ENCODE data around the gene ASPHD2.

GRCh38 chr22:26393929-26394328, 35.1 kb upstream of the ASPHD2 start:
- TF ChIP-seq CTCF (IDR thresholded peaks at IDR 0.05; ENCODE audit: insufficient read depth, low read length), result no peak
- no peak for TF ChIP-seq POLR2AphosphoS5 (IDR thresholded peaks at IDR 0.05; ENCODE audit: low read depth)
- TF ChIP-seq, protein P1, sequence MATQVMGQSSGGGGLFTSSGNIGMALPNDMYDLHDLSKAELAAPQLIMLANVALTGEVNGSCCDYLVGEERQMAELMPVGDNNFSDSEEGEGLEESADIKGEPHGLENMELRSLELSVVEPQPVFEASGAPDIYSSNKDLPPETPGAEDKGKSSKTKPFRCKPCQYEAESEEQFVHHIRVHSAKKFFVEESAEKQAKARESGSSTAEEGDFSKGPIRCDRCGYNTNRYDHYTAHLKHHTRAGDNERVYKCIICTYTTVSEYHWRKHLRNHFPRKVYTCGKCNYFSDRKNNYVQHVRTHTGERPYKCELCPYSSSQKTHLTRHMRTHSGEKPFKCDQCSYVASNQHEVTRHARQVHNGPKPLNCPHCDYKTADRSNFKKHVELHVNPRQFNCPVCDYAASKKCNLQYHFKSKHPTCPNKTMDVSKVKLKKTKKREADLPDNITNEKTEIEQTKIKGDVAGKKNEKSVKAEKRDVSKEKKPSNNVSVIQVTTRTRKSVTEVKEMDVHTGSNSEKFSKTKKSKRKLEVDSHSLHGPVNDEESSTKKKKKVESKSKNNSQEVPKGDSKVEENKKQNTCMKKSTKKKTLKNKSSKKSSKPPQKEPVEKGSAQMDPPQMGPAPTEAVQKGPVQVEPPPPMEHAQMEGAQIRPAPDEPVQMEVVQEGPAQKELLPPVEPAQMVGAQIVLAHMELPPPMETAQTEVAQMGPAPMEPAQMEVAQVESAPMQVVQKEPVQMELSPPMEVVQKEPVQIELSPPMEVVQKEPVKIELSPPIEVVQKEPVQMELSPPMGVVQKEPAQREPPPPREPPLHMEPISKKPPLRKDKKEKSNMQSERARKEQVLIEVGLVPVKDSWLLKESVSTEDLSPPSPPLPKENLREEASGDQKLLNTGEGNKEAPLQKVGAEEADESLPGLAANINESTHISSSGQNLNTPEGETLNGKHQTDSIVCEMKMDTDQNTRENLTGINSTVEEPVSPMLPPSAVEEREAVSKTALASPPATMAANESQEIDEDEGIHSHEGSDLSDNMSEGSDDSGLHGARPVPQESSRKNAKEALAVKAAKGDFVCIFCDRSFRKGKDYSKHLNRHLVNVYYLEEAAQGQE (IDR thresholded peaks at IDR 0.05; ENCODE audit: insufficient replicate concordance, low read depth), result no peak
- no peak for TF ChIP-seq SPI1 (IDR thresholded peaks at IDR 0.05; ENCODE audit: borderline replicate concordance, low read depth)
